Fibroblast of upper back skin (primary cell): ENCODE data around the gene RABL3.
"Not testable (repeated sequence)": the region's sequence is repeated elsewhere in the genome, so short reads cannot be mapped to it uniquely, and the experiment has no call there.

Experiments used
- DNase-seq: peaks from one replicate; pipeline ENCODE4 v3.0.0-alpha.2; 2013

The RABL3 gene

GRCh38 chr3:120742198-120742848, at the start of gene RABL3, which contains the start of gene GTF2E1:
RABL3 (minus strand) TSS chr3:120742516; CDS start chr3:120742507, 9 bp downstream.
GTF2E1 (plus strand) TSS chr3:120742744; CDS start chr3:120750553, 7,809 bp downstream.
- DNase-seq: peak; percentile 100

- DNase-seq: peak; percentile 94
Measured at GRCh38 chr3:120791913-120792312, 49.6 kb upstream of the RABL3 start.

GRCh38 chr3:120791010-120791409, 48.7 kb upstream of the RABL3 start:
- no peak for DNase-seq

GRCh38 chr3:120785832-120786231, 43.5 kb upstream of the RABL3 start:
- DNase-seq: peak; percentile 85

GRCh38 chr3:120780977-120781376, 38.7 kb upstream of the RABL3 start:
- peak; percentile 67 for DNase-seq

- no peak for DNase-seq
Measured at GRCh38 chr3:120778776-120779175, 36.5 kb upstream of the RABL3 start.

- DNase-seq: no peak
Measured at GRCh38 chr3:120775411-120775810, 33.1 kb upstream of the RABL3 start.

- peak; percentile 56 for DNase-seq
Measured at GRCh38 chr3:120773932-120774331, 31.6 kb upstream of the RABL3 start.

GRCh38 chr3:120772081-120772480, 29.8 kb upstream of the RABL3 start:
- DNase-seq: no peak

- no peak for DNase-seq
Measured at GRCh38 chr3:120770891-120771290, 28.6 kb upstream of the RABL3 start.

GRCh38 chr3:120769436-120769835, 27.1 kb upstream of the RABL3 start:
- DNase-seq: no peak

- DNase-seq: peak; percentile 13
Measured at GRCh38 chr3:120767106-120767505, 24.8 kb upstream of the RABL3 start.

GRCh38 chr3:120766576-120766975, 24.3 kb upstream of the RABL3 start:
- no peak for DNase-seq

GRCh38 chr3:120765830-120766493, 23.6 kb upstream of the RABL3 start:
- no peak for DNase-seq

GRCh38 chr3:120764206-120764605, 21.9 kb upstream of the RABL3 start:
- DNase-seq: peak; percentile 37

GRCh38 chr3:120763601-120764000, 21.3 kb upstream of the RABL3 start:
- DNase-seq: no peak

- peak; percentile 91 for DNase-seq
Measured at GRCh38 chr3:120762615-120763014, 20.3 kb upstream of the RABL3 start.

GRCh38 chr3:120758551-120758950, 16.2 kb upstream of the RABL3 start:
- DNase-seq: not testable (repeated sequence)

- no peak for DNase-seq
Measured at GRCh38 chr3:120756061-120756460, 13.7 kb upstream of the RABL3 start.

GRCh38 chr3:120753810-120754209, 11.5 kb upstream of the RABL3 start:
- no peak for DNase-seq

- DNase-seq: no peak
Measured at GRCh38 chr3:120752865-120753264, 10.5 kb upstream of the RABL3 start.

- DNase-seq: no peak
Measured at GRCh38 chr3:120752230-120752629, 9.9 kb upstream of the RABL3 start.

- no peak for DNase-seq
Measured at GRCh38 chr3:120749843-120750242, 7.5 kb upstream of the RABL3 start.

- no peak for DNase-seq
Measured at GRCh38 chr3:120745466-120745865, 3.1 kb upstream of the RABL3 start.
